ENCODE measurements around the gene C19orf73. TPM values are rescaled to one million over a fixed set of nuclear protein-coding genes. Genes with fewer than 3 reads are reported as not detected.

The C19orf73 gene
- total RNA-seq, 4 donors from 2014 or later = 4.9 to 11.2 (median 8.9) TPM

- 86 to 94% methylated on average over 5 of the region's 5 CpGs for WGBS, 2 donors
- no peak overlapping the region for H3K4me3 ChIP-seq (ENCODE audit: low read depth, poor library complexity, severe bottlenecking)
- TF ChIP-seq POLR2A (IDR thresholded peaks at IDR 0.05) (no peak), CTCF (IDR thresholded peaks at IDR 0.05) (no peak)
- intact Hi-C loops (cut with DNase I; ENCODE audit: low total_unique reads) = no loop called here
- no peak for DNase-seq (ENCODE audit: low spot score in 2 of 2)
These were observed 16.7 kb upstream of the C19orf73 start for GRCh38 chr19:49135686-49136085.

GRCh38 chr19:49133621-49134454 is 14.9 kb upstream of the C19orf73 start:
- intact Hi-C loops (cut with DNase I; ENCODE audit: low total_unique reads) = no loop called here
- WGBS, 2 donors = 52 to 62% methylated on average over 42 of the region's 42 CpGs
- DNase-seq (ENCODE audit: low spot score in 2 of 2) = peak in 1 of 2 donors; percentile 60
- H3K4me3 ChIP-seq (ENCODE audit: low read depth, poor library complexity, severe bottlenecking) = no peak overlapping the region
- no peak for TF ChIP-seq CTCF (IDR thresholded peaks at IDR 0.05)
- TF ChIP-seq POLR2A (IDR thresholded peaks at IDR 0.05) = no peak

GRCh38 chr19:49132974-49133609 is 14.1 kb upstream of the C19orf73 start:
- TF ChIP-seq CTCF (IDR thresholded peaks at IDR 0.05) (no peak), POLR2A (IDR thresholded peaks at IDR 0.05) (no peak)
- intact Hi-C loops (cut with DNase I; ENCODE audit: low total_unique reads) = no loop called here
- DNase-seq (ENCODE audit: low spot score in 2 of 2) = no peak
- WGBS, 2 donors = 44 to 58% methylated on average over 24 to 47 of the region's 49 CpGs
- no peak overlapping the region for H3K4me3 ChIP-seq (ENCODE audit: low read depth, poor library complexity, severe bottlenecking)

GRCh38 chr19:49130325-49130724 is 11.4 kb upstream of the C19orf73 start:
- H3K4me3 ChIP-seq (ENCODE audit: low read depth, poor library complexity, severe bottlenecking) = no peak overlapping the region
- no peak for TF ChIP-seq POLR2A (IDR thresholded peaks at IDR 0.05)
- no peak for TF ChIP-seq CTCF (IDR thresholded peaks at IDR 0.05)
- DNase-seq (ENCODE audit: low spot score in 2 of 2) = no peak
- 66 to 73% methylated on average over 20 to 21 of the region's 24 CpGs for WGBS, 2 donors
- intact Hi-C loops (cut with DNase I; ENCODE audit: low total_unique reads) = no loop called here

GRCh38 chr19:49129238-49129583 is 10.3 kb upstream of the C19orf73 start:
- intact Hi-C loops (cut with DNase I; ENCODE audit: low total_unique reads) = no loop called here
- no peak for TF ChIP-seq POLR2A (IDR thresholded peaks at IDR 0.05)
- 42 to 61% methylated on average over 16 of the region's 16 CpGs for WGBS, 2 donors
- H3K4me3 ChIP-seq (ENCODE audit: low read depth, poor library complexity, severe bottlenecking) = no peak overlapping the region
- DNase-seq (ENCODE audit: low spot score in 2 of 2) = no peak

- TF ChIP-seq POLR2A (IDR thresholded peaks at IDR 0.05) (no peak), CTCF (IDR thresholded peaks at IDR 0.05) (no peak)
- intact Hi-C loops (cut with DNase I; ENCODE audit: low total_unique reads) = no loop called here
- DNase-seq (ENCODE audit: low spot score in 2 of 2) = no peak
- whole genome bisulfite sequencing, 2 donors = 41 to 69% methylated on average over 15 of the region's 15 CpGs
- no peak overlapping the region for H3K4me3 ChIP-seq (ENCODE audit: low read depth, poor library complexity, severe bottlenecking)
These were observed 9.7 kb upstream of the C19orf73 start for GRCh38 chr19:49128545-49129237.

Measured in lower leg skin (tissue), 4 donors.